Kidney (tissue), 14 donors: ENCODE results near the gene DIDO1. TPM values are rescaled to one million over a fixed set of nuclear protein-coding genes. Genes with fewer than 3 reads are reported as not detected.
"Not testable (repeated sequence)": the region's sequence is repeated elsewhere in the genome, so short reads cannot be mapped to it uniquely, and the experiment has no call there.

Experiments used
- DNase-seq, 5 donors: peaks; one replicate each; pipeline ENCODE4 v3.0.0-alpha.2; 2013 to 2020
- FAIRE-seq: peaks from 2 replicates; lab custom pipeline; 2012; peaks lifted over from hg19 to GRCh38; lab: Jason Lieb, UNC
- H3K27ac ChIP-seq, 2 donors: one replicate each; pipeline ENCODE4 v1.7.0; 2013; ENCODE audit warnings: low read depth in 2 of 2, low read length in 2 of 2, inconsistent platforms in 1 of 2
- H3K27me3 ChIP-seq: one replicate; pipeline ENCODE4 v1.7.1; 2013; ENCODE audit warnings: low read length, inconsistent platforms; ENCODE audit not compliant: control insufficient read depth, insufficient read depth
- H3K36me3 ChIP-seq, 3 donors: one replicate each; pipeline versions ENCODE4 v1.7.0 to v1.7.1; 2013; ENCODE audit warnings: low read length in 3 of 3, control low read depth in 1 of 3, inconsistent platforms in 1 of 3; ENCODE audit not compliant: insufficient read depth in 3 of 3, control insufficient read depth in 2 of 3
- H3K4me1 ChIP-seq, 3 donors: one replicate each; pipeline versions ENCODE4 v1.7.0 to v1.7.1; 2013; ENCODE audit warnings: low read length in 3 of 3, inconsistent platforms in 1 of 3, low read depth in 1 of 3; ENCODE audit not compliant: control insufficient read depth in 2 of 3, insufficient read depth in 2 of 3
- H3K4me3 ChIP-seq, 3 donors: one replicate each; pipeline versions ENCODE4 v1.7.0 to v1.8.1; 2013; ENCODE audit warnings: low read length in 3 of 3, control low read depth in 1 of 3, inconsistent platforms in 1 of 3
- H3K9ac ChIP-seq, 3 donors: one replicate each; pipeline versions ENCODE4 v1.7.0 to v1.7.1; 2013; ENCODE audit warnings: low read length in 3 of 3, control low read depth in 1 of 3, inconsistent platforms in 1 of 3
- H3K9me3 ChIP-seq, 3 donors: one replicate each; pipeline versions ENCODE4 v1.7.0 to v1.7.1; 2013; ENCODE audit warnings: low read length in 3 of 3, control low read depth in 1 of 3, inconsistent platforms in 1 of 3; ENCODE audit not compliant: control insufficient read depth in 2 of 3, insufficient read depth in 1 of 3
- CTCF ChIP-seq: IDR thresholded peaks from 3 replicates; pipeline ENCODE4 v1.5.1; 2012; ENCODE audit warnings: mild to moderate bottlenecking, moderate library complexity, borderline replicate concordance; ENCODE audit not compliant: insufficient read depth; ENCODE audit errors: extremely low read depth
- intact Hi-C: fragments of 100-400 bp; cut with DNase I; formaldehyde crosslinking; loops from one replicate; pipeline ENCODE4 v1.11.1; 2022
- polyA plus RNA-seq: library from polyadenylated mRNA; stranded (reverse); fragments of 350-450 nt; fragmentation: Illumina TruSeq; extraction: RNeasy Lipid Tissue Mini Kit (QIAGEN cat#74804); gene quantifications from one replicate; pipeline ENCODE4 v1.2.3, GENCODE V29; 2014; ENCODE audit warnings: low read depth, low replicate concordance; ENCODE audit not compliant: insufficient read depth
- total RNA-seq: library from RNA; stranded (reverse); fragmentation: NEBNext Ultra II Directional; extraction: Animal tissue kit (Norgen Biotek cat#: 25700); gene quantifications from one replicate; pipeline ENCODE4 v1.2.1, GENCODE V29; 2021
- donor health status: control.
- donor health status: control.
- donor health status: control.
- donor health status: control.
- donor health status: control.
- donor health status: DM: yes; HTN: yes; CAD: no.
- donor health status: Normal renal cell carcinoma (clear cell type).

Gene DIDO1
- total and polyA plus RNA-seq, 2 donors from 2014 or later, result 23.0 to 67.9 TPM

GRCh38 chr20:62875419-62876361 is 50.6 kb downstream of the DIDO1 start:
- H3K4me3 ChIP-seq, result no peak overlapping the region
- H3K9ac ChIP-seq, result no peak overlapping the region
- TF ChIP-seq CTCF, result peak; percentile 19
- intact Hi-C loops, result no loop called here
- DNase-seq (peak; percentile 67 to 86 (median 79)), FAIRE-seq (no peak)
- H3K9me3 ChIP-seq, result no peaks in the 10 kb centered on the region
- H3K4me1 ChIP-seq, result peaks cover 0 to 13% (median 3%) of the 10 kb centered on the region in 3 donors
- peak overlapping the region in 1 of 2 donors; percentile 54 for H3K27ac ChIP-seq
- H3K36me3 ChIP-seq, result no peaks in the 10 kb centered on the region
- H3K27me3 ChIP-seq, result no peaks in the 10 kb centered on the region

GRCh38 chr20:62874964-62875344 is 51.4 kb downstream of the DIDO1 start:
- H3K9me3 ChIP-seq, result peaks cover 0 to 1% (median 0%) of the 10 kb centered on the region in 3 donors
- intact Hi-C loops, result no loop called here

GRCh38 chr20:62873681-62874031 is 52.6 kb downstream of the DIDO1 start:
- H3K4me3 ChIP-seq, H3K9me3 ChIP-seq, H3K36me3 ChIP-seq, H3K27ac ChIP-seq, intact Hi-C loops, H3K9ac ChIP-seq, H3K27me3 ChIP-seq: not testable (repeated sequence)
- H3K4me1 ChIP-seq, result peaks cover 0 to 13% (median 3%) of the 10 kb centered on the region in 3 donors
- DNase-seq (peak in 4 of 5 donors; percentile 46 to 86 (median 58)), FAIRE-seq (peak; percentile 19)
- TF ChIP-seq CTCF, result peak; percentile 40

More at GRCh38 chr20:62874964-62875344, 51.4 kb downstream of the DIDO1 start:
- Histone ChIP-seq H3K27ac (no peak overlapping the region), H3K4me3 (no peak overlapping the region), H3K27me3 (no peaks in the 10 kb centered on the region), H3K9ac (no peak overlapping the region), H3K36me3 (no peaks in the 10 kb centered on the region), H3K4me1 (peaks cover 0 to 13% (median 3%) of the 10 kb centered on the region in 3 donors)
- no peak for TF ChIP-seq CTCF
- no peak for DNase-seq
- no peak for FAIRE-seq
